ENCODE measurements around the gene CARMIL3. TPM values are rescaled to one million over a fixed set of nuclear protein-coding genes. Genes with fewer than 3 reads are reported as not detected.
"Not testable (repeated sequence)": the region's sequence is repeated elsewhere in the genome, so short reads cannot be mapped to it uniquely, and the experiment has no call there.

Gene CARMIL3
- total RNA-seq, 1 donor from 2014 or later: 108 TPM

DNA sequence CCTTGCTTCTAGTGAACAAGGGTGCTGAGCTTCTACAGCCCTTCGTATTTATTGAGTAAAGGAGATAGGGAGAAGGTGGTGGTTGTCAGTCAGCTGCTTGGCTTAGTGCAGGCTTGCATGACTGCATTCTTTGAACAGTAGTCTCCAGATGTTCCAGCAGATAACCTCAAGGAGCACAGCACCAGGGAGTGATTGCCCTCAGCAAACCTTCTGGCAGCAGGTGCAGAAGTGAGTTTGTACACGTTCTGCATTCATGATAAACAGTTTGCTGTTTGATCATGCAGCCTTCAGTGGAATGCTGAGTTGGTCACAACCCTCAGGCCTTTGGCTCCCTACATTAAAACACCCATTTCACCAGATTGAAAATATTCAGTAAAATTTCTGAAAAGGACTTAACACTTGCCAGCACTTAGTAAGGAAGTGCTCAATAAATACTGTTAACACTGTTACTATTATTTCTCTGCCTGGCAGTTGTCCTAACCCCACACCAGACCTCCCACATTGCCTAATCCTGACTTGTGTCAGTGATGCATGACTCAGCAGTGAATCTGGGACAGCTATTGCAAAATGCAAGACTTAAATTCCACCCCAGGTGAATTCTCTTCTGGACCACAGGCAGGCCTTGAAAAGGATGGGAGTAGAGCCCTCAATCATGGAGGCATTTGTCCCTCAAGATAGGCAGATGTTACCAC is 18.9 kb upstream of the CARMIL3 start:
- Mint-ChIP-seq H3K27ac (ENCODE audit: unreplicated experiment) (no peak overlapping the region), H3K36me3 (ENCODE audit: unreplicated experiment) (no peaks in the 10 kb centered on the region), H3K27me3 (ENCODE audit: unreplicated experiment) (peaks cover 11% of the 10 kb centered on the region), H3K4me1 (ENCODE audit: low read depth, unreplicated experiment) (peaks cover 4% of the 10 kb centered on the region), H3K9me3 (ENCODE audit: unreplicated experiment) (peaks cover 7% of the 10 kb centered on the region), H3K4me3 (ENCODE audit: unreplicated experiment) (no peak overlapping the region)
- no peak for DNase-seq
- TF ChIP-seq, protein P1, sequence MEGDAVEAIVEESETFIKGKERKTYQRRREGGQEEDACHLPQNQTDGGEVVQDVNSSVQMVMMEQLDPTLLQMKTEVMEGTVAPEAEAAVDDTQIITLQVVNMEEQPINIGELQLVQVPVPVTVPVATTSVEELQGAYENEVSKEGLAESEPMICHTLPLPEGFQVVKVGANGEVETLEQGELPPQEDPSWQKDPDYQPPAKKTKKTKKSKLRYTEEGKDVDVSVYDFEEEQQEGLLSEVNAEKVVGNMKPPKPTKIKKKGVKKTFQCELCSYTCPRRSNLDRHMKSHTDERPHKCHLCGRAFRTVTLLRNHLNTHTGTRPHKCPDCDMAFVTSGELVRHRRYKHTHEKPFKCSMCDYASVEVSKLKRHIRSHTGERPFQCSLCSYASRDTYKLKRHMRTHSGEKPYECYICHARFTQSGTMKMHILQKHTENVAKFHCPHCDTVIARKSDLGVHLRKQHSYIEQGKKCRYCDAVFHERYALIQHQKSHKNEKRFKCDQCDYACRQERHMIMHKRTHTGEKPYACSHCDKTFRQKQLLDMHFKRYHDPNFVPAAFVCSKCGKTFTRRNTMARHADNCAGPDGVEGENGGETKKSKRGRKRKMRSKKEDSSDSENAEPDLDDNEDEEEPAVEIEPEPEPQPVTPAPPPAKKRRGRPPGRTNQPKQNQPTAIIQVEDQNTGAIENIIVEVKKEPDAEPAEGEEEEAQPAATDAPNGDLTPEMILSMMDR (IDR thresholded peaks at IDR 0.05; ENCODE audit: partially characterized antibody, unreplicated experiment): no peak

- H3K27ac Mint-ChIP-seq (ENCODE audit: unreplicated experiment): peak overlapping the region; percentile 68
- H3K4me3 Mint-ChIP-seq (ENCODE audit: unreplicated experiment): peak overlapping the region; percentile 85
- peaks cover 15% of the 10 kb centered on the region for H3K27me3 Mint-ChIP-seq (ENCODE audit: unreplicated experiment)
- not testable (repeated sequence) for H3K4me1 Mint-ChIP-seq (ENCODE audit: low read depth, unreplicated experiment); H3K9me3 Mint-ChIP-seq (ENCODE audit: unreplicated experiment); H3K36me3 Mint-ChIP-seq (ENCODE audit: unreplicated experiment); DNase-seq
These were observed 16.0 kb upstream of the CARMIL3 start for GRCh38 chr14:24035769-24036168.

- H3K4me1 Mint-ChIP-seq (ENCODE audit: low read depth, unreplicated experiment): peaks cover 4% of the 10 kb centered on the region
These were observed 15.4 kb upstream of the CARMIL3 start for GRCh38 chr14:24036169-24036962.

GRCh38 chr14:24036963-24037657 is 14.7 kb upstream of the CARMIL3 start:
- not testable (repeated sequence) for H3K4me1 Mint-ChIP-seq (ENCODE audit: low read depth, unreplicated experiment)
- H3K27ac Mint-ChIP-seq (ENCODE audit: unreplicated experiment): peak overlapping the region; percentile 88

More at GRCh38 chr14:24036169-24036962, 15.4 kb upstream of the CARMIL3 start:
- H3K9me3 Mint-ChIP-seq (ENCODE audit: unreplicated experiment): peaks cover 7% of the 10 kb centered on the region
- H3K27ac Mint-ChIP-seq (ENCODE audit: unreplicated experiment): peak overlapping the region; percentile 88
- TF ChIP-seq, protein P1 (IDR thresholded peaks at IDR 0.05; ENCODE audit: partially characterized antibody, unreplicated experiment): peak; percentile 60
- no peaks in the 10 kb centered on the region for H3K36me3 Mint-ChIP-seq (ENCODE audit: unreplicated experiment)
- peak; percentile 83 for DNase-seq
- peaks cover 15% of the 10 kb centered on the region for H3K27me3 Mint-ChIP-seq (ENCODE audit: unreplicated experiment)
- H3K4me3 Mint-ChIP-seq (ENCODE audit: unreplicated experiment): peak overlapping the region; percentile 92

DNA sequence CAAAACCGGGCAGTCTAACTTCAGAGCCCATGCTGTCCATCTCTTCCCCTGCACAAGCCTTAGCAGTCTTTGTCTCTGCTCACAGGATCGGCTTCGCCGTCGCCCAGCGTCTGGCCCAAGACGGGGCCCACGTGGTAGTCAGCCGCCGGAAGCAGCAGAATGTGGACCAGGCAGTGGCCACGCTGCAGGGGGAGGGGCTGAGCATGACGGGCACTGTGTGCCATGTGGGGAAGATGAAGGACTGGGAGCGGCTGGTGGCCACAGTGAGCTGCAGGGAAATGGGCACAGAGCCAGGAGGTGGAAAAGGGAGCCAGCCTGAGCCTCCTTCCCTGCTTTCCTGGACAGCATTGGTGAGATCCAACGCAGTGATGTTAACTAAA is 14.2 kb upstream of the CARMIL3 start:
- peaks cover 7% of the 10 kb centered on the region for H3K9me3 Mint-ChIP-seq (ENCODE audit: unreplicated experiment)
- peaks cover 15% of the 10 kb centered on the region for H3K27me3 Mint-ChIP-seq (ENCODE audit: unreplicated experiment)
- TF ChIP-seq, protein P1 (IDR thresholded peaks at IDR 0.05; ENCODE audit: partially characterized antibody, unreplicated experiment): no peak
- no peak for DNase-seq
- H3K27ac Mint-ChIP-seq (ENCODE audit: unreplicated experiment): no peak overlapping the region
- no peak overlapping the region for H3K4me3 Mint-ChIP-seq (ENCODE audit: unreplicated experiment)
- peaks cover 5% of the 10 kb centered on the region for H3K4me1 Mint-ChIP-seq (ENCODE audit: low read depth, unreplicated experiment)
- no peaks in the 10 kb centered on the region for H3K36me3 Mint-ChIP-seq (ENCODE audit: unreplicated experiment)

More at GRCh38 chr14:24036963-24037657, 14.7 kb upstream of the CARMIL3 start:
- Mint-ChIP-seq H3K4me3 (ENCODE audit: unreplicated experiment) (peak overlapping the region; percentile 92), H3K27me3 (ENCODE audit: unreplicated experiment) (peaks cover 15% of the 10 kb centered on the region)
- H3K9me3 Mint-ChIP-seq (ENCODE audit: unreplicated experiment); DNase-seq; H3K36me3 Mint-ChIP-seq (ENCODE audit: unreplicated experiment): not testable (repeated sequence)

Data from glutamatergic neuron (in vitro differentiated cells).